C4-2B (cell line): ENCODE measurements around the gene VSIR.

ENCODE experiments used
- CTCF ChIP-seq: fragments of 450-650 bp; conservative IDR thresholded peaks from 2 replicates; pipeline ENCODE4 v1.5.1; 2017; ENCODE audit warnings: mild to moderate bottlenecking
- ZFX ChIP-seq: fragments of 450-650 bp; IDR thresholded peaks from 2 replicates; pipeline ENCODE4 v1.6.1; 2017

GRCh38 chr10:71766717-71767419 is 6.5 kb downstream of the VSIR start:
- TF ChIP-seq CTCF: no peak
- TF ChIP-seq ZFX: no peak
